SK-N-SH treated with all-trans-retinoic acid at 6 μM for 48 hours (cell line): ENCODE data around the gene SNTB2.

Source experiments
- BACH2 ChIP-seq: fragments of 250-450 bp; sonication (Bioruptor Pico); IDR thresholded peaks from 2 replicates; pipeline ENCODE4 v1.9.0; 2021; ENCODE audit warnings: mild to moderate bottlenecking, borderline replicate concordance
- GLIS3 ChIP-seq: fragments of 250-450 bp; sonication (Bioruptor Pico); IDR thresholded peaks from 2 replicates; pipeline ENCODE4 v1.5.0; 2020; ENCODE audit warnings: mild to moderate bottlenecking, moderate library complexity
- PATZ1 ChIP-seq: fragments of 250-450 bp; sonication (Bioruptor Pico); IDR thresholded peaks from 2 replicates; pipeline ENCODE4 v1.8.0; 2020; ENCODE audit warnings: mild to moderate bottlenecking, moderate library complexity, borderline replicate concordance
- ZFP3 ChIP-seq: fragments of 250-450 bp; sonication (Bioruptor Pico); IDR thresholded peaks from 2 replicates; pipeline ENCODE4 v1.5.0; 2020; ENCODE audit warnings: mild to moderate bottlenecking, moderate library complexity

- no peak for TF ChIP-seq PATZ1
- no peak for TF ChIP-seq BACH2
- no peak for TF ChIP-seq ZFP3 (CRISPR knock-in tag)
- TF ChIP-seq GLIS3 (CRISPR knock-in tag) = no peak
These were observed 50.3 kb downstream of the SNTB2 start for GRCh38 chr16:69237296-69237695.
